Fibroblast of peridontal ligament (primary cell): ENCODE results near the gene OGFRL1.
A peak's percentile ranks its signal among the peaks of the same experiment; 100 is the strongest.
"Not testable (repeated sequence)": the region's sequence is repeated elsewhere in the genome, so short reads cannot be mapped to it uniquely, and the experiment has no call there.

Experiments used
- DNase-seq: peaks from one replicate; pipeline ENCODE4 v3.0.0-alpha.2; 2010; ENCODE audit errors: extremely low read depth

The OGFRL1 gene

DNA sequence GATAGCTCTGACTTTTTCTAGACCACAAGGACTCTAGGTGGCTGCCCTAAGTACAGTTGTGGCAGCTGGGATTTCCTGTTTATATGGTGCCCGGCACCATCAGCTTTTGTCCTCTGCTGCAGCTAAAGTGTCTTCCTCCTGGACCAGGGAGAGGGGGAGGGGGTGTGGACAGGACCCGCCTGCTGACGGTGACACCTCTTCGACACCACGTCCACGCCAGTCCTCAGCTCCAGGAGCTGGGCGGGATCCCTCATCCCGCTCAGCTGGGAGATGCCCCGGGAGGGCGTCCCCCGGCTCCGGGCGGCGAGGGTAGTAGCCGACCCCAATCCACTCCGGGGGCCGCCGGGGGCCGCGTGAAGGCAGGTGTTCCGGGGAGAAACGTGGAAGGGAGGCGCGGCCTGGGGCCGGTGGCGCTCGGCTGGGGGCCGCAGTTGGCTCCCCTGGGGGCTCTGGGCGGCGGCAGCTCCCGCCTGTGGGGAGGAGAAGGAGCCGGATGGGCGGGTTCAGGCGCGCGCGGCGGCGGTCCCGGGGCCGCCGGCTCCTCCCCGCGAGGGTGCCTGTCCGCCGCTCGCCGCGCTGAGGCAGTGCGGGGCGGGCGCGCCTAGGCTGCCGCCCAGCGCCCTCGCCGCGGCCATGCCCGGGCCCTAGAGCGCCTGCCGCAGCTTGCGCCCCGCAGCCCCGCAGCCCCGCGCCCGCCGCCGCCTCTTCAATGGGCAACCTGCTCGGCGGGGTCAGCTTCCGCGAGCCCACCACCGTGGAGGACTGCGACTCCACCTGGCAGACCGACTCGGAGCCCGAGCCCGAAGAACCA, at the start of gene OGFRL1:
OGFRL1 (plus strand) TSS at position 584 of the 811 bp plus-strand sequence; CDS start at position 710, 126 bp downstream.
- DNase-seq, result peak; percentile 46

- DNase-seq, result no peak
Measured at GRCh38 chr6:71239694-71240093, 48.9 kb upstream of the OGFRL1 start.

GRCh38 chr6:71245265-71246049, 43.2 kb upstream of the OGFRL1 start:
- DNase-seq, result no peak

- no peak for DNase-seq
Measured at GRCh38 chr6:71246596-71246995, 42.0 kb upstream of the OGFRL1 start.

GRCh38 chr6:71248306-71248765, 40.3 kb upstream of the OGFRL1 start:
- DNase-seq, result peak; percentile 37

- no peak for DNase-seq
Measured at GRCh38 chr6:71248878-71249544, 39.6 kb upstream of the OGFRL1 start.

GRCh38 chr6:71250099-71250602, 38.5 kb upstream of the OGFRL1 start:
- DNase-seq, result peak; percentile 89

DNA sequence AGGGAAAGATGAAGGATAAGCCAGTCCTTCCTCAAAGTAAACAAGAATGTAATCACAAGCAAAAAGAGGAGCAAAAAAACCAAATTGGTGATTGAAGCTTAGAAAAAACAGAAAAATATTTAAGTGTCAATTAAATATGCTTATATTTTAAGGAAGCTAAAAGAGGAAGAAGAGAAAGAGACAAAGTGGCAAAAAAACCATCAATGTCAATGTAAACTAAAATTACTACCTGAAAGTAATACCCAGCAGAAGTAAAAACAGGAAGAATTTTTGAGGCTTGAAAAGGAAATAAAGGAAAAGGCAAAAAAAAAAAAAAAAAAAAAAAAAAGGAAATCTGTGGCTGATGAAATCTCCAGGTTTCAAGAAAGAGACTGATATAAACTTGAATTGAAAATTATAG, 36.2 kb upstream of the OGFRL1 start:
- DNase-seq, result no peak

- DNase-seq, result no peak
Measured at GRCh38 chr6:71252960-71253359, 35.7 kb upstream of the OGFRL1 start.

GRCh38 chr6:71254323-71254722, 34.3 kb upstream of the OGFRL1 start:
- no peak for DNase-seq

DNA sequence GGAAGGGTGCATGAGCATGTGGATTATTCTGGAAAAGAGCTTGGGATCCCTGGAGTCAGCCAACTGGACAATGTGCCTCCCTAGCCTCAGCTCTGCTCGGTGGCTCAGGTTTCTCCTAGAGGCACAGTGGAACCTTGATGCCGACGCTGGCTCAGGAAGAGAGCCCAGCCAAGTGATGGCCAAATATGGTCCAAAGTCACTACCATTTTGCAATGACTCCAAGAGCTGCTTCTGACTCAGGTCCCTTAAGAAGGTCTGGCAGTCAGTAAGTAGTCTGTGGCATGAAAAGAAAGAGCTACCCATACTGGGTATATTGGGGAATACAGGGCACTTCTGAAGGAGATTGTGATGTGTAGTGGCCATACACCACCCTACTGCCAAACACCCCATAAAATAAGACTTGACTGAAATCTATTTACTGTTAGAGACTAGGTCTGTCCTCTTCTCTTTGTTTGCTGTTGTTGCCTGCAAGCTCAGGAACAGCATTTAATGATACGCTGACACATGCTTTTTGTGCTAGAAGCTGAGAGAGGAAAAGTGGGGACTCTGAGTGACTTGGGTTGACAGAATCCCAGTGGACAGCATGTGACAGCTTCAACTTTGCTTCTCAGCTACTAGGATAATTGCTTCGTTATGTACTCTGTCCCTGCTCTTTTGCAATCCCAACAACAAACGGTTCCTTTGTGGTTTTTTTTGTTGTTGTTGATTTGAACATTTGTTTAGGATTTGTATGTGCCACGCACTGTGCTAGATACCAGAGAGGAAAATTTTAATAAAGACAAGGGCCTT, 30.3 kb upstream of the OGFRL1 start:
- peak; percentile 25 for DNase-seq

DNA sequence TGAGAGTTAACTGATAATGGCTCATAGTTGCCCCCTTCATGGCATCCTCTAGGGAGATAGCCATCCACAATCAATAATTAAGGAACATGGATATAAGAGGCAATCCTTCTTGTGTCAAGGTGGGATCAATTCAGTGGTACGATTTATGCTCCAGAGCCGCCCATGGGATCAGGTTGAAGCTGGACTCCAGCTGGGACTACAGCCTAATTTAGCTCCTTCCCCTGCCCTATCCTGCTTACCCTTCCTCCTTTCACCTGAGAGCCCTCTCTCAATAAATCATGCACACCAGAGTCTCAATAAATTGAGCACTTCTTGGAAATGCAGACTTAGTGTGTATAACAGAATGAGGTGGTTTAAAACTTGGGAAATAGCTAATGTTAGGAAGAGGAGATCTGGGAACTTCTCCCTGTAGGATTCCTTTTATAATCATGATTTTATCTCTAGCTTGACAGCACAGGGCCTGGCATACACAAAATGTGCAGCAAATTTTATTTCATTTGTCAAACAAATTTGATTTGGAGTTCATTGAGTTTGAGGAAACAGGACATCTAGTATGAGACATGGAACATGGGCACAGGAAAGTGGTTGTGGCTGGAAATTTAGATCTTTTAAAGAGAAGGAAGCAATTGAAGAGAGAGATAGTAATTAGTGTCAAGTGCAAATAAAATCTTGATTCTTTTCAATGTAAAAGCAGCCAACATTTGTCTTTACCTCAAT, 28.6 kb upstream of the OGFRL1 start:
- no peak for DNase-seq

DNA sequence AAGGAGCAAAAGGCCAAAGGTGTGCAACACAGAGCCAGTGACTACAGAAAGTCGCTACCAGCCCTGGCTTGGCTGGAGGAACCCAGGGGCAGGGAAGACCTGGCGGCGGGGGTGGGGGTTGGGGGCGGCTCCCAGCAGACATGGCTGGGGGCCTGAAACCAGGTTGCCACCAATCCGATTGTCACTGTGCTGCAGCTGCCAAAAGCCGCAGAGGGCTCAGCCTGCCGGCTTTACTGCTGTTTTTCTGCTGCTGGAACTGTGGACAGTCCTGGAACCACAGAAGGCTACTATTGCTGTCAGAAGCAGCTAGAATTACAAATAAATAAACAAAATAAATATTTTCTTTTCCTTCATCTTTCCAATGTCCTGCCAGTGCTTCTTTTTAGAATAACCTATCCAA, 25.7 kb upstream of the OGFRL1 start:
- peak; percentile 8 for DNase-seq

DNA sequence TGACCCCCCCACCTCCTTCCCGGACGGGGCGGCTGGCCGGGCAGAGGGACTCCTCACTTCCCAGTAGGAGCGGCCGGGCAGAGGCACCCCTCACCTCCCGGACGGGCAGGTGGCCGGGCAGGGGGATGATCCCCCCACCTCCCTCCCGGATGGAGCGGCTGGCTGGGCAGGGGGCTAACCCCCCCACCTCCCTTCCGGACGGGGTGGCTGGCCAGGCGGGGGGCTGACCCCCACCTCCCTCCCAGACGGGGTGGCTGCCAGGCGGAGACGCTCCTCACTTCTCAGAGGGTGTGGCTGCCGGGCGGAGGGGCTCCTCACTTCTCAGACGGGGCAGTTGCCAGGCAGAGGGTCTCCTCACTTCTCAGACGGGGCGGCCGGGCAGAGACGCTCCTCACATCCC, 22.2 kb upstream of the OGFRL1 start:
- DNase-seq, result not testable (repeated sequence)

GRCh38 chr6:71268735-71269437, 19.7 kb upstream of the OGFRL1 start:
- DNase-seq, result no peak

- no peak for DNase-seq
Measured at GRCh38 chr6:71277926-71278600, 10.5 kb upstream of the OGFRL1 start.

GRCh38 chr6:71279321-71279720, 9.3 kb upstream of the OGFRL1 start:
- DNase-seq, result no peak

- DNase-seq, result no peak
Measured at GRCh38 chr6:71279740-71280139, 8.9 kb upstream of the OGFRL1 start.

DNA sequence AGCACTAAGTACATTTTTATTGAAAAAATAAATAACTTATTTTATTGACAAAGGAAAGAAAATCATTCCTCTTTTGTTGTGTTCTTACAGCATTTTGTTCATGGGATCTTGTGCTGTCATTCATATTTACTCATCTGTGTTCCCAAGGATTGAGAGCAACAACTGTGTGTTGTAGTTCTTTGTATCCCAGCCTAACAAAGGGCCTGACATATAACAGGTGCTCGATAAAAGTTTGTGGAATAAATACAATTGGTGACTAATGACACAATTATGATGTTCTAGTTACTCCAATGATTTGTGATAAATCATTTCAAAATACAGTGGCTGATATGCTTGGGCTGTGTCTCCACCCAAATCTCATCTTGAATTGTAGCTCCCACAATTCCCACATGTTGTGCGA, 7.9 kb upstream of the OGFRL1 start:
- no peak for DNase-seq
